K562 (cell line): ENCODE data around the gene TNFRSF19. TPM values are rescaled to one million over a fixed set of nuclear protein-coding genes. Genes with fewer than 3 reads are reported as not detected.

Experiments used
- ATAC-seq: fragments of 200-7000 bp; cut with Tn5 transposase; 3 replicates; pipeline ENCODE4 v1.9.1; 2020; ENCODE audit warnings: moderate library complexity
- BruUV-seq: library from RNA; stranded (reverse); fragments of 400-500 nt; replicated peaks from 2 replicates; lab custom pipeline; 2021; lab: Mats Ljungman, UMichigan
- CTCF ChIA-PET: fragments of 300-600 bp; formaldehyde crosslinking; extraction: SDS; loops from one replicate; lab custom pipeline; 2021; ENCODE audit warnings: low intra/inter-chr PET ratio; lab: Yijun Ruan, JAX
- POLR2A ChIA-PET: fragments of 300-600, 350-650 bp; sonication (Branson Sonifier 250); formaldehyde crosslinking; extraction: SDS; loops from one replicate; lab custom pipeline; 2021; ENCODE audit warnings: antibody characterized with exemption, inconsistent platforms; lab: Yijun Ruan, JAX
- DNase-seq, 4 experiments: peaks; one replicate each; pipeline versions ENCODE4 v3.0.0 to v3.0.0-alpha.2; 2011 to 2018; ENCODE audit warnings: low spot score in 3 of 4, mixed read lengths in 3 of 4; ENCODE audit errors: extremely low read depth in 1 of 4
- FAIRE-seq: peaks from 2 replicates; lab custom pipeline; 2011; peaks lifted over from hg19 to GRCh38; lab: Jason Lieb, UNC
- H2AFZ ChIP-seq: 2 replicates; pipeline ENCODE4 v1.6.0; 2011; ENCODE audit warnings: low read depth, low read length, control low read depth, inconsistent platforms
- H3K27ac ChIP-seq: fragments of 200-600 bp; 3 replicates; pipeline ENCODE4 v1.8.0; 2011; ENCODE audit warnings: low read depth, mild to moderate bottlenecking, control low read depth, inconsistent platforms, low read length, moderate library complexity, mixed read lengths; ENCODE audit errors: extremely low read depth
- H3K27me3 ChIP-seq, 2 experiments: fragments of 300-600 bp in 1 of 2; 2 replicates in 1 of 2; 3 replicates in 1 of 2; pipeline versions ENCODE4 v1.6.0 to v1.8.0; 2011; ENCODE audit warnings: inconsistent platforms in 2 of 2, low read length in 2 of 2, mild to moderate bottlenecking in 1 of 2, mixed read lengths in 1 of 2, moderate library complexity in 1 of 2; ENCODE audit not compliant: control insufficient read depth in 2 of 2, insufficient read depth in 2 of 2
- H3K36me3 ChIP-seq: fragments of 300-600 bp; 3 replicates; pipeline ENCODE4 v1.8.0; 2011; ENCODE audit warnings: mild to moderate bottlenecking, low read length, inconsistent platforms; ENCODE audit not compliant: control insufficient read depth, insufficient read depth
- H3K4me1 ChIP-seq, 2 experiments: fragments of 200-600 bp in 1 of 2; replicated peaks in 1 of 2; 2 replicates in 1 of 2; 3 replicates in 1 of 2; pipeline versions ENCODE4 v1.5.1 to v1.8.0; 2011; ENCODE audit warnings: inconsistent platforms in 2 of 2, low read length in 2 of 2, mild to moderate bottlenecking in 1 of 2, mixed read lengths in 1 of 2, moderate library complexity in 1 of 2; ENCODE audit not compliant: control insufficient read depth in 2 of 2, insufficient read depth in 2 of 2
- H3K4me2 ChIP-seq: 2 replicates; pipeline ENCODE4 v1.6.1; 2011; ENCODE audit warnings: low read length, control low read depth, inconsistent platforms, mixed read lengths; ENCODE audit not compliant: insufficient read depth
- H3K4me3 ChIP-seq: fragments of 200-600 bp; sonication (generic), shearing (Covaris generic); 2 replicates; pipeline ENCODE4 v1.5.1; 2016; ENCODE audit warnings: control low read depth, inconsistent platforms
- H3K79me2 ChIP-seq: fragments of 200-600 bp; 3 replicates; pipeline ENCODE4 v1.8.0; 2011; ENCODE audit warnings: low read length, inconsistent platforms; ENCODE audit not compliant: control insufficient read depth, insufficient read depth
- H3K9ac ChIP-seq, 2 experiments: 2 replicates each; pipeline versions ENCODE4 v1.6.0 to v1.6.1; 2011; ENCODE audit warnings: low read depth in 2 of 2, low read length in 2 of 2, control low read depth in 1 of 2, inconsistent platforms in 1 of 2, mild to moderate bottlenecking in 1 of 2, mixed read lengths in 1 of 2; ENCODE audit not compliant: insufficient read depth in 1 of 2
- H3K9me1 ChIP-seq: one replicate; pipeline ENCODE4 v1.6.0; 2011; ENCODE audit warnings: inconsistent platforms, mild to moderate bottlenecking, low read length, moderate library complexity; ENCODE audit not compliant: control insufficient read depth, insufficient read depth
- H3K9me3 ChIP-seq: replicated peaks from 2 replicates; pipeline ENCODE4 v1.5.1; 2011; ENCODE audit warnings: low read depth, low read length, inconsistent platforms; ENCODE audit not compliant: control insufficient read depth, insufficient read depth
- H4K20me1 ChIP-seq: replicated peaks from 2 replicates; pipeline ENCODE4 v1.6.1; 2011; ENCODE audit warnings: low read length, inconsistent platforms, mixed read lengths; ENCODE audit not compliant: control insufficient read depth, insufficient read depth
- ADNP ChIP-seq: fragments of 200-800 bp; sonication (Bioruptor generic); IDR thresholded peaks from 2 replicates; pipeline ENCODE4 v1.6.1; 2016; ENCODE audit warnings: missing genetic modification characterization, missing compliant biosample characterization
- C11orf30 ChIP-seq: fragments of 450-650 bp; IDR thresholded peaks from 2 replicates; pipeline ENCODE4 v1.6.1; 2016; ENCODE audit warnings: low read depth, mild to moderate bottlenecking
- E2F6 ChIP-seq, 2 experiments: IDR thresholded peaks; 2 replicates each; pipeline ENCODE4 v1.6.1; 2011; ENCODE audit warnings: borderline replicate concordance in 1 of 2, control low read depth in 1 of 2, low read depth in 1 of 2, low read length in 1 of 2, mild to moderate bottlenecking in 1 of 2, mixed read lengths in 1 of 2, moderate library complexity in 1 of 2; ENCODE audit not compliant: insufficient read depth in 1 of 2, insufficient read length in 1 of 2, poor library complexity in 1 of 2, severe bottlenecking in 1 of 2; ENCODE audit errors: extremely low read depth in 1 of 2
- ILK ChIP-seq: fragments of 450-650 bp; IDR thresholded peaks from 2 replicates; pipeline ENCODE4 v1.6.1; 2016; ENCODE audit warnings: missing genetic modification characterization, low read depth, mild to moderate bottlenecking, missing compliant biosample characterization, moderate library complexity, borderline replicate concordance
- JUN ChIP-seq, 2 experiments: sonication (generic) in 1 of 2; formaldehyde crosslinking in 1 of 2; IDR thresholded peaks; 2 replicates each; pipeline versions ENCODE4 v1.6.1 to v1.8.0; 2012 to 2022; ENCODE audit warnings: borderline replicate concordance in 2 of 2, mild to moderate bottlenecking in 2 of 2, improper control_type of control experiment in 1 of 2, low read depth in 1 of 2, low read length in 1 of 2, missing genetic modification reagents in 1 of 2
- KLF16 ChIP-seq: IDR thresholded peaks from 2 replicates; pipeline ENCODE4 v1.6.1; 2016; ENCODE audit warnings: antibody characterized with exemption
- MCM2 ChIP-seq: fragments of 450-650 bp; IDR thresholded peaks from 2 replicates; pipeline ENCODE4 v1.6.1; 2017; ENCODE audit warnings: low read depth, mild to moderate bottlenecking
- NCOA1 ChIP-seq: fragments of 450-650 bp; IDR thresholded peaks from 2 replicates; pipeline ENCODE4 v1.6.1; 2016; ENCODE audit warnings: low read depth
- RBBP5 ChIP-seq: fragments of 200-600 bp; sonication (generic); IDR thresholded peaks from 2 replicates; pipeline ENCODE4 v1.6.1; 2012; ENCODE audit warnings: borderline replicate concordance, mild to moderate bottlenecking, low read length, control low read depth, inconsistent platforms; ENCODE audit not compliant: insufficient read depth, poor library complexity, severe bottlenecking
- RNF219 ChIP-seq: fragments of 250-450 bp; sonication (Bioruptor Pico); IDR thresholded peaks from 2 replicates; pipeline ENCODE4 v1.5.0; 2022; ENCODE audit warnings: mild to moderate bottlenecking
- SAFB2 ChIP-seq: fragments of 200-400 bp; formaldehyde crosslinking; IDR thresholded peaks from 2 replicates; pipeline ENCODE4 v1.6.1; 2018; ENCODE audit warnings: borderline replicate concordance, low read length, low read depth, moderate library complexity; ENCODE audit not compliant: severe bottlenecking
- TEAD2 ChIP-seq: fragments of 450-650 bp; IDR thresholded peaks from 2 replicates; pipeline ENCODE4 v1.6.1; 2016; ENCODE audit warnings: missing genetic modification characterization, control low read depth, missing compliant biosample characterization
- ZNF134 ChIP-seq: fragments of 250-450 bp; sonication (Bioruptor Pico); conservative IDR thresholded peaks from 2 replicates; pipeline ENCODE4 v1.4.0; 2020
- ZNF41 ChIP-seq: fragments of 250-450 bp; sonication (Bioruptor Pico); conservative IDR thresholded peaks from 2 replicates; pipeline ENCODE4 v1.4.0; 2020; ENCODE audit warnings: mild to moderate bottlenecking
- ZNF518B ChIP-seq: fragments of 250-450 bp; sonication (Bioruptor Pico); IDR thresholded peaks from 2 replicates; pipeline ENCODE4 v1.5.0; 2021; ENCODE audit warnings: mild to moderate bottlenecking, moderate library complexity
- WGBS: fragments of 100-300 bp; shearing (Covaris generic); methylation state at CpG from one replicate; pipeline ENCODE4 v1.1.6; 2016; ENCODE audit warnings: low coverage, mixed read lengths; ENCODE audit not compliant: insufficient coverage; ENCODE audit errors: missing lambda C conversion rate; 5-methylcytosine and 5-hydroxymethylcytosine counted together
- in situ Hi-C: fragments of 300-500 bp; cut with MboI; formaldehyde crosslinking; loops from 4 replicates; pipeline ENCODE4 v1.15.0; 2018; ENCODE audit warnings: inconsistent platforms, mixed read lengths
- intact Hi-C: fragments of 100-400 bp; cut with micrococcal nuclease; formaldehyde crosslinking; loops from 2 replicates; pipeline ENCODE4 v1.14.2; 2022
- polyA plus RNA-seq, 8 experiments: library from polyadenylated mRNA; depleted of rRNA in 4 of 8; stranded (reverse) in 5 of 8; unstranded in 3 of 8; fragments of >200 nt; fragmentation: Nextera tagmentation in 2 of 8; fragmentation: Illumina TruSeq in 1 of 8; extraction: Ambion mirVana in 2 of 8; extraction: Trizol in 1 of 8; gene quantifications; 2 replicates each; pipeline versions ENCODE4 v1.2.1 to v1.2.3, GENCODE V29; 2011 to 2014; ENCODE audit warnings: inconsistent platforms in 1 of 8, missing spikeins in 1 of 8
- total RNA-seq, 7 experiments: library from RNA; depleted of rRNA in 6 of 7; stranded (reverse); fragments of >200 nt in 6 of 7; fragmentation: Illumina TruSeq in 2 of 7; extraction: Trizol in 2 of 7; gene quantifications; 2 replicates each; pipeline versions ENCODE4 v1.2.1 to v1.2.3, GENCODE V29; 2011 to 2021; ENCODE audit warnings: low replicate concordance in 1 of 7

TNFRSF19 gene
- total and polyA plus RNA-seq, 9 of the 15 experiments (the other 6 are each of a cell fraction or from before 2014, with no cell fraction given), result 0.01 to 0.07 TPM; not detected in 7

- peaks cover 2 to 5% of the 10 kb centered on the region in 2 experiments; a peak in 2 of 5 replicates for H3K27me3 ChIP-seq
- intact Hi-C loops, result no loop called here
- no TSS peak for BruUV-seq
- H3K79me2 ChIP-seq, result no peaks in the 10 kb centered on the region
- WGBS, result 1% methylated on average over 9 of the region's 9 CpGs
- ChIA-PET CTCF (no interaction called here), POLR2A (no interaction called here)
- no peak overlapping the region for H3K4me3 ChIP-seq
- no peak overlapping the region for H3K4me2 ChIP-seq
- in situ Hi-C loops, result no loop called here
- H3K9me3 ChIP-seq, result no peaks in the 10 kb centered on the region
- no peak overlapping the region for H2AFZ ChIP-seq
- no peak for TF ChIP-seq SAFB2
- no peak for TF ChIP-seq ZNF134 (CRISPR knock-in tag)
- TF ChIP-seq ADNP (tag), result no peak
- no peak for TF ChIP-seq KLF16
- no peak for TF ChIP-seq E2F6 (IDR thresholded peaks at IDR 0.05; ENCODE audit: borderline replicate concordance in 1 of 2, extremely low read depth in 1 of 2, insufficient read depth in 1 of 2, insufficient read length in 1 of 2, low read depth in 1 of 2, low read length in 1 of 2, poor library complexity in 1 of 2, severe bottlenecking in 1 of 2)
- no peak for TF ChIP-seq ZNF518B (CRISPR knock-in tag)
- TF ChIP-seq RNF219 (CRISPR knock-in tag), result no peak
- no peak for TF ChIP-seq TEAD2 (tag)
- no peak for TF ChIP-seq NCOA1
- TF ChIP-seq ZNF41 (CRISPR knock-in tag), result no peak
- no peak for TF ChIP-seq C11orf30
- TF ChIP-seq MCM2, result no peak
- no peak for TF ChIP-seq JUN (IDR thresholded peaks at IDR 0.05; ENCODE audit: borderline replicate concordance, low read depth, low read length)
- no peak for TF ChIP-seq JUN (CRISPR knock-in tag; IDR thresholded peaks at IDR 0.05; ENCODE audit: borderline replicate concordance)
- TF ChIP-seq RBBP5, result no peak
- no peak for TF ChIP-seq ILK
- DNase-seq, result no peak
- no peaks in the 10 kb centered on the region for H3K9me1 ChIP-seq
- H3K36me3 ChIP-seq, result no peaks in the 10 kb centered on the region
- no peak overlapping the region for H3K9ac ChIP-seq
- no peak overlapping the region for H3K27ac ChIP-seq
- H4K20me1 ChIP-seq, result no peaks in the 10 kb centered on the region
- no peak for FAIRE-seq
- no peaks in the 10 kb centered on the region for H3K4me1 ChIP-seq
- ATAC-seq, result no peak
Measured at GRCh38 chr13:23668562-23668961, 98.3 kb downstream of the TNFRSF19 start.
